PC-3 (cell line): ENCODE results near the gene ADRM1. TPM values are rescaled to one million over a fixed set of nuclear protein-coding genes. Genes with fewer than 3 reads are reported as not detected.

Source experiments
- ATAC-seq: fragments of 200-7000 bp; cut with Tn5 transposase; 2 replicates; pipeline ENCODE4 v1.9.1; 2020; ENCODE audit warnings: mild to moderate bottlenecking, moderate library complexity
- BruUV-seq: library from RNA; stranded (reverse); fragments of 400-500 nt; replicated peaks from 2 replicates; lab custom pipeline; 2021; lab: Mats Ljungman, UMichigan
- CTCF ChIA-PET: fragments of 300-600 bp; sonication (Branson Sonifier 250); formaldehyde crosslinking; loops from one replicate; lab custom pipeline; 2022; ENCODE audit warnings: antibody characterized with exemption; lab: Charles Lee
- POLR2A ChIA-PET: fragments of 300-600 bp; sonication (Branson Sonifier 250); formaldehyde crosslinking; loops from one replicate; lab custom pipeline; 2022; ENCODE audit warnings: antibody characterized with exemption; ENCODE audit not compliant: unreplicated experiment; lab: Charles Lee
- DNase-seq: peaks from one replicate; pipeline ENCODE4 v3.0.0-alpha.2; 2015
- H2AFZ ChIP-seq: fragments of 300-600 bp; sonication (generic); 2 replicates; pipeline ENCODE4 v1.6.0; 2016; ENCODE audit warnings: antibody characterized with exemption, low read length
- H3F3A ChIP-seq: fragments of 300-600 bp; sonication (generic); one replicate; pipeline ENCODE4 v1.6.0; 2017; ENCODE audit warnings: antibody characterized with exemption, low read length, control low read depth, mild to moderate bottlenecking; ENCODE audit not compliant: unreplicated experiment
- H3K27ac ChIP-seq: fragments of 300-600 bp; sonication (generic); 2 replicates; pipeline ENCODE4 v1.5.1; 2016; ENCODE audit warnings: mild to moderate bottlenecking, low read length
- H3K27me3 ChIP-seq: fragments of 300-600 bp; sonication (generic); 2 replicates; pipeline ENCODE4 v1.6.1; 2016; ENCODE audit warnings: low read length, mixed read lengths
- H3K36me3 ChIP-seq: fragments of 300-600 bp; sonication (generic); 2 replicates; pipeline ENCODE4 v1.6.1; 2016; ENCODE audit warnings: low read depth, mixed run types, low read length, mixed read lengths
- H3K4me1 ChIP-seq: fragments of 300-600 bp; sonication (generic); 2 replicates; pipeline ENCODE4 v1.5.1; 2016; ENCODE audit warnings: low read length; ENCODE audit not compliant: insufficient read depth
- H3K4me2 ChIP-seq: fragments of 300-600 bp; sonication (generic); 2 replicates; pipeline ENCODE4 v1.6.0; 2016; ENCODE audit warnings: low read length
- H3K4me3 ChIP-seq: fragments of 300-600 bp; sonication (generic); 2 replicates; pipeline ENCODE4 v1.5.1; 2016; ENCODE audit warnings: mild to moderate bottlenecking, low read length, mixed read lengths
- H3K79me2 ChIP-seq: fragments of 300-600 bp; sonication (generic); 2 replicates; pipeline ENCODE4 v1.6.1; 2017; ENCODE audit warnings: low read length, mixed read lengths
- H3K9ac ChIP-seq: fragments of 300-600 bp; sonication (generic); 2 replicates; pipeline ENCODE4 v1.6.0; 2016; ENCODE audit warnings: mild to moderate bottlenecking, low read length
- H3K9me2 ChIP-seq: fragments of 300-600 bp; sonication (generic); replicated peaks from 2 replicates; pipeline ENCODE4 v1.6.1; 2016; ENCODE audit warnings: mixed run types, low read length, mixed read lengths
- H3K9me3 ChIP-seq: fragments of 300-600 bp; sonication (generic); 2 replicates; pipeline ENCODE4 v1.6.1; 2016; ENCODE audit warnings: low read length, mixed read lengths
- H4K20me1 ChIP-seq: fragments of 300-600 bp; sonication (generic); 2 replicates; pipeline ENCODE4 v1.6.1; 2016; ENCODE audit warnings: low read length, mixed read lengths
- CTCF ChIP-seq: fragments of 300-600 bp; sonication (generic); conservative IDR thresholded peaks from 2 replicates; pipeline ENCODE4 v1.5.1; 2017; ENCODE audit warnings: antibody characterized with exemption, low read depth, mild to moderate bottlenecking, low read length
- EZH2 ChIP-seq: fragments of 300-600 bp; sonication (generic); IDR thresholded peaks from one replicate; pipeline ENCODE4 v1.6.1; 2017; ENCODE audit warnings: antibody characterized with exemption, mild to moderate bottlenecking, low read length; ENCODE audit not compliant: unreplicated experiment
- EZH2phosphoT487 ChIP-seq: fragments of 300-600 bp; sonication (generic); IDR thresholded peaks from 2 replicates; pipeline ENCODE4 v1.6.1; 2018; ENCODE audit warnings: mild to moderate bottlenecking, antibody characterized with exemption, low read length, borderline replicate concordance
- intact Hi-C: fragments of 100-400 bp; cut with micrococcal nuclease; formaldehyde crosslinking; loops from 2 replicates; pipeline ENCODE4 v1.9.0; 2023
- total RNA-seq: library from RNA; depleted of rRNA; stranded (reverse); fragments of >200 nt; gene quantifications from 2 replicates; pipeline ENCODE4 v1.2.3, GENCODE V29; 2014

Gene ADRM1
- total RNA-seq, 1 experiment from 2014 or later = 374 TPM

GRCh38 chr20:62332989-62333819 is 30.4 kb downstream of the ADRM1 start:
- Histone ChIP-seq H3K27me3 (no peaks in the 10 kb centered on the region), H3F3A (no peaks in the 10 kb centered on the region), H3K9ac (no peak overlapping the region), H3K36me3 (peaks cover 64% of the 10 kb centered on the region), H3K9me3 (no peaks in the 10 kb centered on the region), H4K20me1 (no peaks in the 10 kb centered on the region; the same call in 1 of the 2 replicates), H3K79me2 (no peaks in the 10 kb centered on the region), H3K4me1 (no peaks in the 10 kb centered on the region), H3K4me2 (no peak overlapping the region), H3K4me3 (no peak overlapping the region), H3K9me2 (no peaks in the 10 kb centered on the region), H2AFZ (no peak overlapping the region), H3K27ac (no peak overlapping the region)
- no peak for DNase-seq
- no peak for ATAC-seq
- intact Hi-C loops = no loop called here
- CTCF ChIA-PET = interaction anchor here (0.6 kb wide), 1 partner anchor 28 kb away, joined by 3 read pairs; no protein-coding TSS in a partner anchor
- TSS peak; percentile 49 for BruUV-seq
- POLR2A ChIA-PET = interaction anchor here (0.6 kb wide), 1 partner anchor 12 kb away, joined by 3 read pairs; no protein-coding TSS in a partner anchor
- TF ChIP-seq EZH2 = no peak
- TF ChIP-seq CTCF = no peak
- TF ChIP-seq EZH2phosphoT487 = no peak

DNA sequence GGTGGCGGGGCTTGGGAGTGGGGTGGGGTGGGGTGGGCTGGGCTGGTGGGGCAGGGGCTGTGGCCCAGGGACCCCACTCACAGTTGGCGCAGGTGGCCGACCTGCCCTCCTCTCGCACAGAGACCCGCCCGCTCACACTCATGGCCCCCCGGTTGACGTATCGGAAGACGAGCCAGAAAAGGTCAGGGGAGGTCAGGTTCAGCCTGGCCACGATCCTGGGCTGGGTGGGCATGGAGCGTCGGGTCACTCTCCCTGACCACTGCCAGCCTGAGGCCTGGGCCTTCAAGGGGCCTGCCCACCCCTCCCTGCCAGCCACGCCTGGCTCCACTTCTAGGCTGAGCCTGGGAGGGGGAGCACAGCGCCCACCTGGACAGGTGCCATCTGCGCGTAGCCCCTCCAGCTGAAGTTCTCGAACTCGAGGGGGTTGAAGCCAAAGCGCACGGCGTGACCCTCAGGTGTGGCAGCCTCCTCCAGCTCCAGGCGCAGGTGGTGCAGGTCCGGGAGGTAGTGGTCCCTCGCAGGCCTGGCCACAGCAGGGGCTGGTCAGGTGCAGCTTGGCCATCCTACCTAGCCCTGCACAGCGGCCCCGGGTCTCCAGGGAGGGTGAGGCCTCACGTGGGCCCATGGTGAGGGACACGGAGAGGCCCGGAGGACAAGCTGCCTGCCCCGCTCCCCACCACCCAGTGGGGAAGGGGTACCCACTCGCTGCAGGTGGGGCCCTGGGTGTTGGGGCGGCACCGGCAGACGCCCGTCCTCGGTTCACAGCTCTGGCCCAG is 31.2 kb downstream of the ADRM1 start:
- ChIA-PET POLR2A (no interaction called here), CTCF (interaction anchor here (0.6 kb wide), 1 partner anchor 29 kb away, joined by 3 read pairs; no protein-coding TSS in a partner anchor)
- H3K4me1 ChIP-seq = no peaks in the 10 kb centered on the region
- no peaks in the 10 kb centered on the region for H3K27me3 ChIP-seq
- no peaks in the 10 kb centered on the region for H3K79me2 ChIP-seq
- H2AFZ ChIP-seq = no peak overlapping the region
- H3K36me3 ChIP-seq = peaks cover 62% of the 10 kb centered on the region
- BruUV-seq = no TSS peak
- no peaks in the 10 kb centered on the region for H3K9me2 ChIP-seq
- no peaks in the 10 kb centered on the region for H3F3A ChIP-seq
- no peak overlapping the region for H3K4me2 ChIP-seq
- no peak for DNase-seq
- H3K27ac ChIP-seq = no peak overlapping the region
- no peak overlapping the region for H3K4me3 ChIP-seq
- no peaks in the 10 kb centered on the region for H3K9me3 ChIP-seq
- H3K9ac ChIP-seq = no peak overlapping the region
- no peaks in the 10 kb centered on the region; the same call in 1 of the 2 replicates for H4K20me1 ChIP-seq
- TF ChIP-seq EZH2phosphoT487 (no peak), CTCF (no peak), EZH2 (no peak)
- intact Hi-C loops = no loop called here
- ATAC-seq = no peak
